ENCODE results near the gene COPS9.

COPS9 gene

DNA sequence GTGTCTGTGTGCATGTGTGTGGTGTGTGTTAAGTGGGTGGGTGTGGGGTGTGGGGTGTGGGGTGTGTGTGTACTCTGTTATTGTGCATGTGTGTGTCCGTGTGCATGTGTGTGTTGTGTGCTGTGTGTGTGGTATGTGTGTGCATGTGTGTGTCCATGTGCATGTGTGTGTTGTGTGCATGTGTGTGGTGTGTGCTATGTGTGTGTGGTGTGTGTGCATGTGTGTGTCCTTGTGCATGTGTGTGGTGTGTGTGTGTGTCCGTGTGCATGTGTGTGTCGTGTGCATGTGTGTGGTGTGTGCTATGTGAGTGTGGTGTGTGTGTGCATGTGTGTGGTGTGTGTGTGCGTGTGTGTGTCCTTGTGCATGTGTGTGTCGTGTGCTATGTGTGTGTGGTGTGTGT is 11.3 kb upstream of the COPS9 start:
- FAIRE-seq: no peak

DNA sequence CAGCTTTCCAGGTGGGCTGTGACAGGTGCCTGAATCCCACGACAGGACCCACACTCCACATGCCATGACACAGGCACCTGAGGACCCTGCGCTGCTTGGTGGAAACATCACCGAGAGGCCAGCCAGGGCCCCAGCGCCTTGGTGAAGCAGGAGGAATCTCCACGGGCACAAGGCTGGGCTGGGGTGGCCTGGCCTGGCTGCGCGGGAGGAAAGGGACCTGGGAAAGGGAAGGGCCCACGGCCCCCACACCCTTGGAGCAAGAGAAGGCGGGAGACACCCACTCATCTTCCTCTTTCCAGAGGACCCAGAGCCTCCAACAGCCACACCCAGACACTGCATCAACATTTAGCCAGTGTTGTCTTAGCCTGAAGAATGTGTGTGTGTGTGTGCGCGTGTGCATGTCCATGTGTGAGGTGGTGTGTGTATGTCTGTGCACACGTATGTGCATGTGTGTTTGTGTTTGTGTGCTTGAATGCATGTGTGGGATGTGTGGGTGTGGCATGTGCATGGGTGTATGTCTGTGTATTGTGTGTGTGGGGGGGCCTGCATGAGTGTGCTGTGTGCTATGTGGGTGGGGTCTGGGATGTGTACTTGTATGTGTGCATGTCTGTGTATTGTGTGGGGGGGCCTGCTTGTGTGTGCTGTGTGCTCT is 10.6 kb upstream of the COPS9 start:
- FAIRE-seq: no peak

DNA sequence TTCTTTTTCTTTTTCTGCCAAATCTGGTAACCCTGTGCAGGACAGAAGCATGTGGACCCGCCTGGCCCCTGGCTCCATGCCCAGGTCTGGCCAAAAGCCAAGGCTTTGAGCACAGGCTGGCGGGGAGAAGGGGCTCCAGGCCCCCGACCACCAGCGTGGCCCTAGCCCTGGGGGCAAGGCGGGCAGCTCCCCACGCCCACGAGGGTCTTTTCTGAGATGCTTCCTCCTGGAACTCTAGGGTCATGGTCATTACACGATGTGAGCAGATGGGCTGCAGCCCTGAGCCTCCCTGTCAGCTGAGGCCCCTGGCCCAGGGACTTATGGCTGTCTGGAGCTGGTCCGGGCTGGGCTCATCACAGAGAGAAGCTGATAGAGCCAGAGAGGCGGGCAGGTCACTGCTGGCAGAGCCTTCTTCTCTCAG is 10.0 kb upstream of the COPS9 start:
- FAIRE-seq: no peak

DNA sequence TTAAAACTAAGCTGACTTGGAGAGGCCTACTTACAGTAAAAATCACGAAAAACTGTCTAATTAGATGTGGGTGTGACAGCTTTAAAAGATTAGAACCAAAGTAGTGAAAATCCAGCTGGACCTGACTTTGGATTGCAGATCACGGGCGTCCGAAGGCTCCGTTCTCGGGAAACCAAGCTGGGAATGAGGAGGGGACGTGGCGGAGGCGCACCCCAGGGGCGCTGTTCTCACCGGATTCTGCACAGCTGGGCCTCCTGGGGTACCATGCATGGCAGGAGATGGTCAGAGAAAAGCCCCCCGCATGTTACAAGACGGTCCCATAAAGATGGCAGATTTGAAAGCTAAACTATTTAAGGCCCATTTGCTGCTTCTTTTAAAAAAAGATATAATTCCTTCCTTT is 9.4 kb upstream of the COPS9 start:
- FAIRE-seq: no peak

DNA sequence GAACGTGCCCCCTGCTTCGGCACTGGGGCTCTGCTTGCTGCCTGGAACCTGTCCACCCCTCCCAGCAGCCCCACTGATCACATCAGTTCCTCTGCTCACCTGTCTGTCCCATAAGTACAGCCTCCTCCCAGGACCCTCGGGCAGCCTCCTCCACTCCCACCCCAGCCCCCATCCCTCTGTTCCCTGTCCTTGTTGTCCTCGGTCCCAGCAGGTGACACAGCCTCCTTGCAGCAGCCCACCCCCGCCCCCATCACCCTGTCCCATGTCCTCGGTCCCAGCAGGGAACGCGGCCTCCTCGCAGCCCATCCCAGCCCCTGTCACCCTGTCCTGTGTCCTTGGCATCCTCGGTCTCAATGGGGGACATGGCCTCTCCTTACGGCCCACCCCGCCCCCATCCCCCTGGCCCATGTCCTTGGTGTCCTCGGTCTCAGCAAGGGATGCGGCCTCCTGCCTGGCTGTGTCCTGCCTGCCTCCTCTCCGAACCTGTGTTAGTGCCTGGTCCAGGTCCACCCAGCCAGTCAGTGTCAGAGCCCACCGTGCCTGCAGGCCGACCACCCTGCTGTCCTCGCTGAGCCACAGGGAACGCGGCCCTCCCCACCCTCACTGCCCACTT is 8.7 kb upstream of the COPS9 start:
- FAIRE-seq: no peak

DNA sequence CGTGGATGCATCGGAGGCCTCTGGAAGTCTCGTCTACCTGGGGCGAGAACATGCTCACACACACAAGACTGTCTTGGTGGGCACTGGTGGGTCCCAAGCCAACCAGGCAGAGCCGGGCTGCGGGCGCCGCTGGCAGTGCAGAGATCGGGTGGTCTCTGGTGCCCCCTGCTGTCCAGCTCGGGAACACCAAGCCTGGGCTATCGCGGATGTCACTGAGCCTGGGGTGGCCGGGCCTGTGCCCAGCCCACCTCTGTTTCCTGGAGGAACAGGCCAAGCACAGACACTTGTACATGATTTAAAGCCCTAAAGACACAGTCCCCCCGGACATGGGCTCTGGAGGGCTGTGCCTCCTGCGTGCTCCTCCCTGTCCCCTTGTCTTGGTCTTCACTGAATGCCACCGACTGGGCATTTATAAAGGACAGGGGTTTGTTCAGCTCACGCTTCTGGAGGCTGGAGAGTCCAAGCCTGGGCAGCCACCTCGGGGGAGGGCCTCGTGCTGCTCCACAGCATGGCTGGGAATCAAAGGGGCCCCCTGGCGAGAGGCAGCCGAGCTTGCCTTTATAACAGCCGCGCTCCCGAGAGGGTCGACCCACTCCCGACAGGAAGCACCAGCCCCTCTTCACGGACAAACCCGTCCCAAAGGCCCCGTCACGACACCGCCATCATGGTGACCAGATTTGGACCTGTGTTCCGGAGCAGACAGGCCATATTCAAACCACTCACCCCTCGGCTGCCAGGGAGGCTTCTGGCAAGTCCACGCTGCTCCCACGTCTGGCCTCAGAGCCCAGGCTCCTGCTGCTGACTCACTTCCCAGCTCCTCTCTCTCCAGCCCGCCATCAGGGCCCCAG is 7.9 kb upstream of the COPS9 start:
- FAIRE-seq: no peak

DNA sequence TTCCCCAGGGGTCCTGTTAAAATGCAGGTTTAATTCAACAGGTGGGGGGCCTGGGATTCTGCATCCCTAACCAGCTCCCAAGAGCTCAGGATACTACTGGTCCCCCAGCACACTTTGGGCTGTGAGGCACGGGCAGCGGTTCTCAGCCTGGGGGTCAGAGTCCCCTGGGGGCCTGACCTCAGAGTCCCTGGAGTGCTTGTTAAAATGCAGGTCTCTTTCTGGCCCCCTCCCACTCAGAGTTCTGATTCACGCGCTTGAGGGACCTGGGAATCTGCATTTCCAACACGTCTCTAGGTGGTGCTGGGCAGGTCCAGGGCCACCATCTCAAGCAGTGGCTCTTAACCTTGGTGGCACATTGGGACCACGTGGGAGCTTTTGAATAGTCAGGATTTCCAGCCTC is 7.2 kb upstream of the COPS9 start:
- no peak for FAIRE-seq

DNA sequence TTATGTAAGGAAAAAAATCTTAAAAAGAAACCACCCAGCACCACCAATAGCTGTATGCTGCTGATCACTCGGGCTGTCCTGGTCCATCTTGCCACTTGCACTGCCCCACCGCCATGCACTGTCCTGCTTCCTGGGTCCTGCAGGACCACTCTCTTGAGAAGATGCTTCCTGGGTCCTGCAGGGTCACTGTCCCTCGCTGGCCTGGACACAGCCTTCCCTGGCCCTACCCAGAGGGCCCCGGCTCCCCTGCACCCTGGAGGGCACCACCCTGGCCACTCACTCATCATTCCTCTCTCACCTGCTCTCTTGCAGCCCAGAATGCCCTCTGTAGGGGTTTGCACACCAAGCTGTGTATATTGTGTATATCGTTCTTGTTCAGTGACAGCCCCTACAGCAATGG is 6.8 kb upstream of the COPS9 start:
- FAIRE-seq: no peak

DNA sequence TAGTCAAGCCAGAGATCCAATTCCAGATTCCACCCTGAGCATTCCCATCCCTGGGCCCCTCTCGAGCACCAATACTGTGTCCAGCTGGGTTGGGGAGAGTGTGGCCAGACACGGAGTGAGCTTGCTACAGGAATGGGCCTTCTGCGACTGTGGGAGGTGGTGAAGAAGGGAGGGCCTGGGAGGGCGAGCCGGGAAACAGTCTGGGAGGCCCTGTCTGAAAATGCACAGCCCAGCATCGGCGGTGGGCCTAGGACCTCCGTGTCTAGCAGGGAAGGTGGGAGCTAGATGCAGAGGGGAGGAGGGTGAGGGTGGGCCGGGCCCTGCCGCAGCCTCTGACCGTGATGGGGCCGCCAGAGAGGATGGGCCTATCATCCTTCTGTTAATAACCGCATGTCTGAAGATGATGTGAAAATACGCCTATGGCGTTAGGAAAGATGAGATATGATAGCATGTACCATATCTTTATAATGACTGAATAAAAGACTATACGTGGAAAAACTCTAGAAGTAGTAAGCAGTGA is 6.2 kb upstream of the COPS9 start:
- no peak for FAIRE-seq

DNA sequence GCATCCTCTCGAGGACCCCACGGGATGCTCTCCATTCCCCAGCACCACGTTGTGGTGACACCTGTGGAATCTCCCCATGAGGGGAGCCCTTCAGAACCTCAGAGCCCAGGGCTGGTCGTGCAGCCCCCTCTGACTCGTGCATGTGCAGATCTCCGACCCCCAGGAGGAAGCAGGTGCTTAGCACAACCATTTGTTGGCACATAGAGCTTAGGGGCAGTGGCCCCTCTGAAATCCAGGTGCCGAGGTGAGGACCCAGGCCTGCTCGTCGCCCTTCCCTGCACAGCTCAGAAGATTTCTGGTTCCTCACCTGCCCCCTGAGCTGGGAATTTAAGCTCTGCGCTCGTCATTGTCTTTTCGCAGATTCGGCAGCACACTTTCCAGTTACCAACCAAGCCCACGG is 5.6 kb upstream of the COPS9 start:
- FAIRE-seq: no peak

DNA sequence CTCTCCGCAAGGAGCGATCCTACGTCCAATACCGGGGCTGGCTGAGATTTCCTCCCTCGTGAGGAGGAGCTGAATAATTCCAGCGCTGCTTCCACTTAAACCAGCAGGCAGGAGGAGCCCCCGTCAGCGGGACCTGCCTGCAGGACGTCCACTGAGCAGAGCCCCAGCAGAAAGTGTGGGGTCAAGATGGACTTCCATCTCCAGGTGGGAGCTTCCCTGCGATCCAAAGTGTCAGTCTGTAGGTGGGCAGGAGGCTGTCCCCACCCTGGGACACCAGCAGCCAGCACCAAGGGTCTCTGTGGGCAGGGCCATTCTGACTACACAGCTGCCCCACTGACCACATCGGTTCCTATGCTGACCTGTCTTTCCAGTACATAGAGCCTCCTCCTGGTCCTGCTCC is 4.8 kb upstream of the COPS9 start:
- no peak for FAIRE-seq

DNA sequence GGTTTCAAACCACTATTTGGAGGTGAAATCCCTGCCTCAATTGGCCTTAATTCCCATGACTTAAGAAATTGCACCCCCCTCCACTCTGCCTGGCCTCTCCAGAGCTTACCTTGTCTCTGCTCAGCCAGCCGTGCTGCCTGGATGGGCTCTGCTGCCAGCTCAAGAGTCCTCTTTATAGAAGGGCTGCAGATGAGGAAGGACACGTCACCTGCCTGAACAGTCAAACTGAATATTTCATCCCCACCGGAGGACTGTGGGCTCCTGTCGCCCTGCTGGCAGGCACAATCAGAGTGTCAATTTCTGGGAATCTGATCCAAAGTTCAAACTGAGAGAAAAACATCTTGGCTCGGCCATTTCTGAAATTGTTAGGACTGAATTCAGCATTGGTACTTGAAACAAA is 4.4 kb upstream of the COPS9 start, which contains the start of gene OTOS:
Gene OTOS, minus strand, starts transcription at position 148 of the 400 bp plus-strand sequence. CDS start 332 bp downstream, outside the sequence.
- FAIRE-seq: no peak

DNA sequence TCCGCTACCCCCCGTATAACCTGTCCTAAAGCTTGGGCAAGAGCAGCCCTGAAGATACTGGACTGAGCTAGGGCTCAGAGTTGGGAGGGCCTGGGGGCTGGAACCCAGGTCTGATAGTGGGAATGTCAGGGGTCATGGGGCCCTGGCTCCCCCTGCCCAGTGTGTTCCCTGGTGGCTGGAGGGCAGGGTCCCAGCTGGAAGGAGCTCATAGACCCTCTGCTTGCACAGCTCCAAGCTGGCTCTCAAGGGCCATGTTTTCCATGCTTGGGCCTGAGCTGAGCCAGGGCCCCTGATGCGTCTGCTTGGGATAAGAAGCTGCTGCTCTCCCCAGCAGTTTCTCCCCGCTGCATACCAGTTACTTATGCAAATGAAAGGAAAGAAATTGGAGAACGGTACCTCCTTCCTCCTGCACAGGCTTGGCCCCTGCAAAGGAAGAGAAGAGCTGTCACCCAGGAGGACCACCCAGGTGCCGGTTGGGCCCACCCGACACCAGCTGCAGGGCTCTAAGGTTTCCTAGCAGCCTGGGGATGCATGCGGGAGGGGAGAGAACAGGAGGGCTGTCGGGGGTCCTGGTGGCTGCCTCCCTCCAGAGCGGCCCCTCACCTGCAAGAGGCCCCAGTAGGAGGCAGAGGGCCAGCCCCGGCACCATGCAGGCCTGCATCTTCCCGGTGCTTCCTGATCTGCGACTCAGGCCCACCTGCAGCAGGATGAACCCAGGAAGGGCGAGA is 3.7 kb upstream of the COPS9 start:
- no peak for FAIRE-seq

DNA sequence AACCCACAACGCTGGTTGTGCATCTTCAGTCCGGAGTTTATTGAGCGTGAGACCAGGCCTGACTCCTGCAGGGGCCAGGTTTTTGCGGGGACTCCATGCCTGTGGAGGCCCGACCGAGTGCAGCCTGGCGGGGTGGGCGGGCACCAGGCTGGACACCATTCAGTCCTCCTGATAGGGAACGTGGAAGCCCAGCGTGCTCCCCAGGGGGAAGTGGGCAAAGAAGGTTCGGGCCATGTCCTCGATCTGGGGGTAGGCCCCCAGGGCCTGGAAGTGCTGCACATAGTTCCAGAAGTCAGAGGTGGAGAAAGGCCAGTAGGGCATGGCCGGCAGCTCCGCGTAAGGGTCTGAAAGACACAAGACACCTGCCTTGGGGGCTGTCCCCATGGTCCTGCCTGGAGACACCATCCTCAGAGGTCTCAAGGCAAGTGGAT is 2.9 kb upstream of the COPS9 start:
- no peak for FAIRE-seq

DNA sequence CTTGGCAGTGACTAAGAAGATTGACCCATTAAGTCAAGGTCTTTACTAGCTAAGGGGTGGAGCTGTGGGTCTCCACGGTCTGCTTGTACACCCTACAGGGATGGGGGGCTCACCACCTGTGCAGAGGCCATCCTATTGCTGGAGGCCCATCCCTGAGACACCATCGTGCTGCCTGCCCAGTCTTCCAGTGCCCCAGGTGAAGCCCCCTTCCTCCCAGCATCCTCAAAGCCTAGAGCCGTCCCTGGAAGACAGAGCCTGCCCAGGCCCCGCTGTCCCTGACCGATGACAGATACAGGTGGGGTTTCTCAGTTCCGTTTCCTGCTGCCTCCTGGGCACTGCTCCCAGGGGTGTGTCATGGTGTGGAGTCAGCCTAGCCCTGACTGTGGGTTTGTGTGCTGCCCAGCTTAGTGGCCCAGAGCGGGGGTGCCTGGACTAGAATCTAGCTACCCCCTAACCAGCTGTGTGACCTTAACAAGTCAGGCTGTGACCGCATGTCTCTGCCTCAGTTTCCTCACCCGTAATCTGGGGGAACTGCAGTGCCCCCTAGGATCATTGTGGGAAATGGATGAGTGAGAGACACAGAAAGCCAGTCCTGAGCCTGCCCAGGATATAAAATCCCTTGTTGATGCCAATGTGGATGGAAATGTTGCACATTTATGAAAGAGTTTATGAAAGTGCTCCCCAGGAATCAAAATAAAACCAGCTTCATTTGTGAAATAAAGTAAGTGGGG is 2.3 kb upstream of the COPS9 start:
- no peak for FAIRE-seq

DNA sequence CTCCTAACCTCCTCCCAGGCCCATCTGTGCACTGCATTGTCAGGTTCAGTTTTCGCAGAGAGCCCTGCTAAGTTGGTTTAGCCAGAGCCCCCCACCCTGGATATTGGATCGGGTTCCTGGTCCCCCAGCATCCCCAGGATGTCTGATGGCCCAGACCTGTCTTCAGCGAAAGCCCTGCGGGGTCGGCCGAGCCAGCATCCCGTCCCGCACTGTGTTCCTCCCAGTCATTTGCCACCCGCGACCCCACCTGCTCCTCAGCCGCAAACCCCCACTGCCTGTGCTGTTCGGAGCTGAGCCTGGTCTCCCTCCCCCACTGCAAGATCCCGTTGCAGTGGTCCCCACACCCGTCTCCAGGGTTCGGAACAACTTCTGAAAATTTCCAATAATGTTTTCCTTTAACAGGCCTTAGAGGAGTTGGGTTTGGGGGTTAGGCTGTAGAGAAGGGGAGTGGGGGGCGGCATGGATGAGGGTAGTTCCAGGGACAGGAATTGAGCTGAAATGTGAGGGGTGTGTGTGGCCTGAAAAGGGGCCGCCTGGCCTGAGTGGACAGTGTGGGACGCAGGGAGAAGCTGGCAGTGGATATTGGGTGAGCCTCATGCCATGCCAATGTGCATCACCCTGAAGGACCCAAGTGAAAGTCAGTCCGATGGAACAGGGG is 1.6 kb upstream of the COPS9 start:
- no peak for FAIRE-seq

DNA sequence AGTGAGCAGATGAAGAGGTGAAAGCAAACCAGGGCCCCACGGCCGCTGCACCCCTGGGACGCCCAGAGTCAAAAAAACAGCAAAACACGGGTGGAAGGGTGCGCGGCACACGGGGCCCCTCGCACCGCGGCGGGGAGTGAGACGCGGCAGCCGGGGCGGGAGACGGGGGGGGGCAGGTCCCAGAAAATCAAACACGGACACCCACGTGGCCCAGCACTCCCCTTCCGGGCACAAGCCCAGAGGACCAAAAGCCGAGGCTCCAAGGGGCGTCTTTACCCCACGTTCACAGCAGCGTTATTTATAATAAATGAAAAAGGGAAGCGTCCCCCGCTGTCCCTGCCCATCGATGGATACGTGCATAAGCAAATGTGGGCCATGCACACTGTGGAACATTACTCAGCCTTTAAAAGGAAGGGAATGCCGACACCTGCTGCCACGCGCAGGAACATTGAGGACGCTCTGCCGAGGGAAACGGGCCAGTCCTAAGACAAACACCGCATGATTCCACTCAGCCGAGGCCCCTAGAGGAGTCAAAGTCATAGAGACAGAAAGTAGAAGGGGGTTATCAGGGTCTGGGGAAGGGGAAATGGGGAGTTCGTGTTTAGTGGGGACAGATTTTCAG is 677 bp upstream of the COPS9 start:
- FAIRE-seq: no peak

DNA sequence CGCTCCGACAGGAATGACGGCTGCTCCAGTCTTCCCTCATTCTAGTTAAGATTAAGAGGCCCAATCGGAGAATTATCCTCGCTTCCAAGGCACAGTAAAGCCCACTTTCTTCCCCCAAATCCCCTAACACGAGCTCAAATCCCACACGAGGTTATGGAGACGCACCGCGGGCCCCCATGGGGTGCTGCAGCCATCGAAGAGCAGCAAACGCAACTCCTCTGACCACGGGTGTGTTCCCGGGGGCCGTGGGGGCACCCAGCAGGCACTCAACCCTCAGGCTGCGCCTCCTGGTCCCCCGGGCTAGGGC is 446 bp downstream of the COPS9 start:
- no peak for FAIRE-seq

DNA sequence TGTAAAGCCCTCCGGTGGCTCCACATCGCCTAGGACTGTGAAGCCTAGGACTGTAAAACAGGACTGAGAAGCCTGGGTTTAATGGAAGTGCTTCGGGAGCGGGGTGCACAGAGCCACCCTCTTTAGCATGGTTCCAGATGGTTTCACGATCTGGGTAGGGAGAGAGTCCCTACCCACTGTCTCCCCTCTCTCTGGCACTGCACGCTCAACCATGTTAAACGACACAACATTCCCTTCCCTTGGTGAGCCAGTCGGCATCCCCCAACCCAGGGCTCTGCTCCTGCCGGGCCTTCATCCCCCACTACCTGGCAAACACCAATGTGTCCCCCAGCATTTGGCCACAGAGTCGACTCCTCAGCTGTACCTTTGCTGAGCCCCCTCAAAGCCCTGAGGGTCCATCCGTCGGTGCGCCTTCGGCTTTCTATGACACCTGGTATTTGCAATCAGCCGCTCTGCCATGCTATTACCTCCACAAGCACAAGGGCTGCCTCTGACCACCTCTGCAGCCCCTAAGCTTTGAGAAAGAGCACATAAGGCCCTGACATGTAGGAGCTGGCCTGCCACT is 1.1 kb downstream of the COPS9 start:
- FAIRE-seq: no peak

DNA sequence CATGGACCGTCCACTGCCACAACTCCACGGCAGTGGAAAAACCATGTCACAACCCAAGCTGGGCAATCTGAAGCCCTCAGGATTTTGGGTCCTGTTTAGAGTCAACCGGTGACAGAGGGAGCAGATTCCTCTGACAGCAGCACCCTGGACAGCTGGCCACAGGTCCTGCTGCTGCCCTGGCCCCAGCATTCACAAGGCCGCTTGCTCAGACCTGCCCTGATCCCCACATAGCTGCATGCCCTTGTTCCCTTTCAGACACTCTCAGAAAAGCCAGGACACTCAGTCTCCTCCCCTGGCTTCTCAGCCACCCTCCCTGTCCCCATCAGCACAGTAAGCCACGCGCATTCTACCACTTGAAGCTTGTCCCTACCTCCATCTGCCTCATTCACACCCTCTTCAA is 1.6 kb downstream of the COPS9 start:
- no peak for FAIRE-seq

DNA sequence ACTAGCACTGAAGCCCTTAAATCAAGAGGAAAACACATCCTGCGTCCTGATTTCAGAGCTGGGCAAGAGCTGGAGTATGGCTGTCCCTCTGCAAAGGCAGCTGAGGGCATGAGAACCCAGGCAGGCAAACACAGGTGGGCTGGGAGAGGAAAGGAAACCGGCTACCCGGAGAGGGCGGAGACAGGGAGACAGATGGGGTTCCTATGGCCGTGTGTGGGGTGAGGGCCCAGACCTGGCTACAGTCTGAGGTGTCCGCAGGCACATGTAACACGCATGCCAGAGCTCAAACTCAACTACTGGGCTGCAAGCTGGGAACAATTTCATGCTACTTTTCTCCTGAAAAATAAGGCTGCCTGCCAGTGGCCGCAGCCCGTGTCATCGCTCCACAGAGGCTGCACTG is 2.7 kb downstream of the COPS9 start:
- FAIRE-seq: no peak
